Measurements from ENCODE around the gene CDH2.

The CDH2 gene

GRCh38 chr18:28086670-28087552, 90.0 kb downstream of the CDH2 start:
- DNase-seq (ENCODE audit: low spot score): no peak

- DNase-seq (ENCODE audit: low spot score): no peak
These were observed 95.4 kb downstream of the CDH2 start for GRCh38 chr18:28081516-28081915.

DNA sequence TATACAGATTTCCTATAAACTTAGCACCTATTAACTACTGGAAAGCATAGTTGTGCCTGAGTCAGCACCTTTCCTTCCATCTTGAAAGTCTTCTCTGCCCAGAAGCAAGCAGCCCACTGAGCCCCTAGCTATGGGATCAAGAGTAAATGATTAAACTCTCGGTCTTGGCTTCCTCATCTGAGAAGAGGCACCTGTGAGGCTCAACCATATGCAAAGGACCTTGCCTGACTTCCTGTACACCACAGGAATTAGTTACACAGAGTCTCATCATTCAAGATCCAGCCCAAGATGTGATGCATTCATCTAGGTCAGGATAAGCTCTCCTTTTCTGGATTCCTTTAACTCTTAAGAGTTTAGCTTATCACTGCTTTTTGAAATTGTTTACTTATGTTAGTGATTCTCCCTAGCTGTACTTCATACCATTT, 96.0 kb downstream of the CDH2 start:
- DNase-seq (ENCODE audit: low spot score): no peak

- no peak for DNase-seq (ENCODE audit: low spot score)
These were observed 97.0 kb downstream of the CDH2 start for GRCh38 chr18:28079883-28080282.

DNA sequence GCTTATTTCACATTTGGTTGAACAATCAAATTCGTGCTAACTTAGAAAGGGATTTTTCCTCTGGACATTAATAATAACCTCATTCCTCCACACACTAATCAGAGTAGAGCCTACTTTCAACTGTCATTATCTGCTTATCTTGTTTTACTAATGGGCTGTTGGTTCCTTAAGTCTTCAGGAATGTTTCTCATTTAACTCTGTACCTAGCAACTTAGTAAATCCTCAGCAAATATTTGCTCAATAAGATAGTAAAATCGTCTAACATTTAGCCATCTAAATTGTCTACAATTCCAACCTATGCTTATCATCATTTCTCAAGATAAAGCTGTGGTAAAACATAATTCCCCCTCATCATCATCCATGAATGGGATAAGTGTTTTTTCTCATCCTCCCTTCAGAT, 98.1 kb downstream of the CDH2 start:
- DNase-seq (ENCODE audit: low spot score): no peak

GRCh38 chr18:28078298-28078697, 98.6 kb downstream of the CDH2 start:
- no peak for DNase-seq (ENCODE audit: low spot score)

DNA sequence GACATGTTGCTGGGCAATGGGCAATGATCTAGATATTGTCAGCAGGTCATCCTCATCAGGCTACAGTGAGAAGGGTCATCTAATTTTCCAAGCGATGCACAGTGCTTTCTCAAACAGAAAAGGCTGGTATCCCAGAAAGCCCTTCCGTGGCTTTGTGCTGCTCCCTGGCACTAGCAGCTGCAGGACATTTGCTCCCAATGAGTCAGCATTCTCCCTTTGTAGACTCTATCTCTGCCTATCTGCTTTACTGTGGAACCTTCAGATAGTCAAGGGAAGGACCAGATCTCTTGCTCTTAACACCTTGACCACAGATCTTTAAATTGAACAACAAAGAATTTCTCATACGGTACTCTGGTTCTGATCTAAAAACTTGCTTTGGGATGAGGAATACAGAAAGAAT, 101.4 kb downstream of the CDH2 start:
- no peak for DNase-seq (ENCODE audit: low spot score)

DNA sequence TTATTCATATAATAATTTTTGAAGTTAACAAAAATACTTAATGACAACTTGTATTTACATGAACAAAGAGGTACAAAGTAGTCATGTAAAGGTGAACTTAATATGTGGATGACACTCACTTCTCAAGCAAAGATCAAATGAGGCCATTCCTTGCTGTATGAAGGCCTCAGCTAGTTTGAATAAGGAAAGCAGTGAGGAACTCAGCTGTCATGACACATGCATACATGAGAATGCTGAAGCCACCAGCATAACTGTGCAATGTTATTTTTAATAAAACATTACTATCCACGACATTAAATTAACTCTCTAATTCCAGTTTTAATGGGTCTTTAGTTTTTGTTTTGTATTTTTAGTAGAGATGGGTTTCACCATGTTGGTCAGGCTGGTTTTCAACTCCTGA, 102.9 kb downstream of the CDH2 start:
- DNase-seq (ENCODE audit: low spot score): no peak

- DNase-seq (ENCODE audit: low spot score): no peak
These were observed 103.3 kb downstream of the CDH2 start for GRCh38 chr18:28073658-28074057.

DNA sequence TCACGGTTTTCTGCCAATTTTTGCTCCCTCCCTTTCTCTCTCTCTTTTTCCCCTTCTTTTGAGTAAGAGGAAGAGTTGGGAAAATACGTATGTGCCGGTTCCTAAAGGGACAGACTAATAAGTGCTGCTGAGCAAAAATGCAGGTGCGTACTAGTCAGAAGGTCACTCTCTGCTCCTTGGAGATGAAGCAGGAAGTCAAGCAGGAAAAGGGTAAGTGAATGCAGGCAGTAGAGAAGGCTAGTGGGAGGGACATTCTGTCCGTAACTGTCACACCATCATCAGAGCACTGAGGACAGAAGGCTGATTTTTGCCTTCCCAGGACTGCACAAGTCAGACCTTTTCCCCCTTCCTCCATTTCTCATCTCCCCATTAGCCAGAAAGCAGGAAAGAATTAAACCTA, 105.7 kb downstream of the CDH2 start:
- DNase-seq (ENCODE audit: low spot score): no peak

DNA sequence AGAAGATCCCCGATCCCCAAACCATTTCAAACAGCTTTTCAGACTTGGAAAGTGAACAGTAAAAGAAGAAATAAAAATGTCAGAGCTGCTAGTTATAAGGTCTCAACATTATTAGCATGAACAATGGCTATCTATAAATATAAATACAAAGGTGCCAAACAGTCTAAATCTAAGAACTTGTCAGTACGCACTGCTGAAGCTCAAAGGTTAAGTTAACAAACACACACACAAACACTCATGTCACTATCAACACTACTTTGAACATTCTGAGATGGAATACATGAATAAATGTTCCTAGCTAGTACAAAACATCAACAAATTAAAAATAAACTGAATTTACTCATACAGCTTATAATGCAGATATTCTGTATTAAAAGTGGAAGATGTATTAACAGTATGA, 108.7 kb downstream of the CDH2 start:
- DNase-seq (ENCODE audit: low spot score): no peak

DNA sequence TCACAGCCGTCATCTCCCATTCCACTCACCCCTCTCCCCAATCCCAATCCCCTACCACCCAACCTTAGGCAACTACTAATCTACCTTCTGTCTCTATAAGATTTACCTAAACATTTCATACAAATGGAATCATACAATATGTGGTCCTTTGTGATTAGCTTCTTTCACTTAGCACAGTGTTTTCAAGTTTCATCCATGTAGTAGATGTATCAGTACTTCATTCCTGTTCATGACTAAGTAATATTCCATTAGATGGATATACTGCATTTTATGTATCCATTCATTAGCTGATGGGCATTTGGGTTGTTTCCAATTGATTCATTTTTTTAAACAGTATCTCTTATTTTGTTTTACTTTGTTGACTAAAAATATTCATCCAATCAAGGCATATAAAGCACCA, 109.6 kb downstream of the CDH2 start:
- no peak for DNase-seq (ENCODE audit: low spot score)

- DNase-seq (ENCODE audit: low spot score): no peak
These were observed 111.1 kb downstream of the CDH2 start for GRCh38 chr18:28065793-28066186.

GRCh38 chr18:28065031-28065792, 111.7 kb downstream of the CDH2 start:
- DNase-seq (ENCODE audit: low spot score): no peak

- no peak for DNase-seq (ENCODE audit: low spot score)
These were observed 113.0 kb downstream of the CDH2 start for GRCh38 chr18:28063926-28064325.

GRCh38 chr18:28063271-28063761, 113.6 kb downstream of the CDH2 start:
- DNase-seq (ENCODE audit: low spot score): no peak

DNA sequence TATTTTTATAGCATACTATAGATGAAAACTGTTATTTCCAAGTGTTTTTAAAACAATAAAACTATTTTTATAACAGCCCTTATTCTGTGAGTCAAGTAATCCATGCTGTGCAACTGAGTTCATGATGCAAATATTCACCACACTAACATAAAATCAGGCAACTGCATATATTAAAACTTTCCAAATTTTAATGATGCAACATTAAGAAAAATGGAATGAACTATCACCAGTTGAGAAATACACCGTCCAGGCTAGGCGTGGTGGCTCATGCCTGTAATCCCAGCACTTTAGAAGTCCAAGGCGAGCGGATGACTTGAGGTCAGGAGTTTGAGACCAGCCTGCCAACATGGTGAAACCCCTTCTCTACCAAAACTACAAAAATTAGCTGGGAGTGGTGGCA, 114.5 kb downstream of the CDH2 start:
- no peak for DNase-seq (ENCODE audit: low spot score)

- no peak for DNase-seq (ENCODE audit: low spot score)
These were observed 117.1 kb downstream of the CDH2 start for GRCh38 chr18:28059861-28060260.

DNA sequence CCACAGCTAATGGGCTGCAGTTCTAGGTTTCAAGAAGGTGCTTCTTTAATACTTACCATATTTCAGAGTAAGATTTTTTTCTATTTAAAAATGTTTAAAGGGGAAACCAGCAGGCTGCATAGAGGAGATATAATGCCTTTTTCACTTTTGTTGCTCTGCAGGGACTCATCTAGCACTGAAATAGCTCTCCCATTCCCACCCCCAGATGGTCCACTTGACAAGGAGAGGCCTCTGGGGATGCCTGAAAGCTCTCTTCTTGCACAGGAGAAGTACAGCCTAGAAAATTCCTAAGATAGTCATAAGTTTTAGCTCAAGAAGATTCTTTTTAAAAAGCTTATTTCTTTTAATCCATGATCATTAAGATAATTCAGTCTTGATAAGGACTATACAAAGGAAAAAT, 126.4 kb downstream of the CDH2 start:
- no peak for DNase-seq (ENCODE audit: low spot score)

- DNase-seq (ENCODE audit: low spot score): no peak
These were observed 128.3 kb downstream of the CDH2 start for GRCh38 chr18:28048612-28049011.

GRCh38 chr18:28045880-28046279, 131.1 kb downstream of the CDH2 start:
- no peak for DNase-seq (ENCODE audit: low spot score)

GRCh38 chr18:28045176-28045810, 131.6 kb downstream of the CDH2 start:
- DNase-seq (ENCODE audit: low spot score): no peak

GRCh38 chr18:28044036-28044435, 132.9 kb downstream of the CDH2 start:
- DNase-seq (ENCODE audit: low spot score): no peak
